Vagina (tissue), 2 donors: ENCODE results near the gene PSMG1.

Source experiments
- POLR2A ChIP-seq, 2 donors: fragments of 450-650 bp; IDR thresholded peaks; one replicate each; pipeline ENCODE4 v1.6.1; 2017; ENCODE audit warnings: antibody characterized with exemption in 2 of 2, mild to moderate bottlenecking in 2 of 2, moderate library complexity in 2 of 2
- POLR2AphosphoS5 ChIP-seq, 2 donors: sonication (generic); formaldehyde crosslinking; IDR thresholded peaks; one replicate each; pipeline ENCODE4 v1.9.0; 2017; ENCODE audit warnings: antibody characterized with exemption in 2 of 2, mild to moderate bottlenecking in 2 of 2, low read depth in 1 of 2; ENCODE audit not compliant: insufficient read depth in 1 of 2
- TF ChIP-seq, protein P1 (sequence below), 3 experiments: fragments of 450-650 bp in 2 of 3; fragments of 200-600 bp in 1 of 3; sonication (generic) in 1 of 3; IDR thresholded peaks; one replicate each; pipeline ENCODE4 v1.5.1; 2017 to 2019; ENCODE audit warnings: antibody characterized with exemption in 3 of 3, mild to moderate bottlenecking in 2 of 3, moderate library complexity in 2 of 3

DNA sequence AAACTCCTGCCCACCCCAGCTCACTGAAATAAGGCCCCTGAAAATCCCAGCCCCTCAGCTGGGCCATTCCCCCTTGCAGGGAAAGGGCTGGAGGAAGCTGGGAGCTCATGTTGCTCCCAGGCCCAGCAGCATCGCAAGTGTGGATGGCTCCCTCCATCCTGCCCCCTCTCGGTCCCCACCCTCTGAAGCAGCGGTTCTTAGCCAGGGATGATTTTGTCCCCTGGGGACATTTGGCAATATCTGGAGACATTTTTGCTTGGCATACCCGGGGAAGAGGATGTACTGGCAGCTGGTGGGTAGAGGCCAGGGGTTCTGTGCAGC is 56.8 kb downstream of the PSMG1 start:
- TF ChIP-seq POLR2A (IDR thresholded peaks at IDR 0.05) (no peak), POLR2AphosphoS5 (IDR thresholded peaks at IDR 0.05; ENCODE audit: insufficient read depth in 1 of 2, low read depth in 1 of 2) (no peak)
- TF ChIP-seq, protein P1, sequence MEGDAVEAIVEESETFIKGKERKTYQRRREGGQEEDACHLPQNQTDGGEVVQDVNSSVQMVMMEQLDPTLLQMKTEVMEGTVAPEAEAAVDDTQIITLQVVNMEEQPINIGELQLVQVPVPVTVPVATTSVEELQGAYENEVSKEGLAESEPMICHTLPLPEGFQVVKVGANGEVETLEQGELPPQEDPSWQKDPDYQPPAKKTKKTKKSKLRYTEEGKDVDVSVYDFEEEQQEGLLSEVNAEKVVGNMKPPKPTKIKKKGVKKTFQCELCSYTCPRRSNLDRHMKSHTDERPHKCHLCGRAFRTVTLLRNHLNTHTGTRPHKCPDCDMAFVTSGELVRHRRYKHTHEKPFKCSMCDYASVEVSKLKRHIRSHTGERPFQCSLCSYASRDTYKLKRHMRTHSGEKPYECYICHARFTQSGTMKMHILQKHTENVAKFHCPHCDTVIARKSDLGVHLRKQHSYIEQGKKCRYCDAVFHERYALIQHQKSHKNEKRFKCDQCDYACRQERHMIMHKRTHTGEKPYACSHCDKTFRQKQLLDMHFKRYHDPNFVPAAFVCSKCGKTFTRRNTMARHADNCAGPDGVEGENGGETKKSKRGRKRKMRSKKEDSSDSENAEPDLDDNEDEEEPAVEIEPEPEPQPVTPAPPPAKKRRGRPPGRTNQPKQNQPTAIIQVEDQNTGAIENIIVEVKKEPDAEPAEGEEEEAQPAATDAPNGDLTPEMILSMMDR (IDR thresholded peaks at IDR 0.05) = no peak
